Kidney (tissue), 14 donors: ENCODE measurements around the gene PCDHA12. TPM values are rescaled to one million over a fixed set of nuclear protein-coding genes. Genes with fewer than 3 reads are reported as not detected.

Experiments
- DNase-seq, 5 donors: peaks; one replicate each; pipeline ENCODE4 v3.0.0-alpha.2; 2013 to 2020
- FAIRE-seq: peaks from 2 replicates; lab custom pipeline; 2012; peaks lifted over from hg19 to GRCh38; lab: Jason Lieb, UNC
- H3K27ac ChIP-seq, 2 donors: one replicate each; pipeline ENCODE4 v1.7.0; 2013; ENCODE audit warnings: low read depth in 2 of 2, low read length in 2 of 2, inconsistent platforms in 1 of 2
- H3K27me3 ChIP-seq: one replicate; pipeline ENCODE4 v1.7.1; 2013; ENCODE audit warnings: low read length, inconsistent platforms; ENCODE audit not compliant: control insufficient read depth, insufficient read depth
- H3K36me3 ChIP-seq, 3 donors: one replicate each; pipeline versions ENCODE4 v1.7.0 to v1.7.1; 2013; ENCODE audit warnings: low read length in 3 of 3, control low read depth in 1 of 3, inconsistent platforms in 1 of 3; ENCODE audit not compliant: insufficient read depth in 3 of 3, control insufficient read depth in 2 of 3
- H3K4me1 ChIP-seq, 3 donors: one replicate each; pipeline versions ENCODE4 v1.7.0 to v1.7.1; 2013; ENCODE audit warnings: low read length in 3 of 3, inconsistent platforms in 1 of 3, low read depth in 1 of 3; ENCODE audit not compliant: control insufficient read depth in 2 of 3, insufficient read depth in 2 of 3
- H3K4me3 ChIP-seq, 3 donors: one replicate each; pipeline versions ENCODE4 v1.7.0 to v1.8.1; 2013; ENCODE audit warnings: low read length in 3 of 3, control low read depth in 1 of 3, inconsistent platforms in 1 of 3
- H3K9ac ChIP-seq, 3 donors: one replicate each; pipeline versions ENCODE4 v1.7.0 to v1.7.1; 2013; ENCODE audit warnings: low read length in 3 of 3, control low read depth in 1 of 3, inconsistent platforms in 1 of 3
- H3K9me3 ChIP-seq, 3 donors: one replicate each; pipeline versions ENCODE4 v1.7.0 to v1.7.1; 2013; ENCODE audit warnings: low read length in 3 of 3, control low read depth in 1 of 3, inconsistent platforms in 1 of 3; ENCODE audit not compliant: control insufficient read depth in 2 of 3, insufficient read depth in 1 of 3
- CTCF ChIP-seq: IDR thresholded peaks from 3 replicates; pipeline ENCODE4 v1.5.1; 2012; ENCODE audit warnings: mild to moderate bottlenecking, moderate library complexity, borderline replicate concordance; ENCODE audit not compliant: insufficient read depth; ENCODE audit errors: extremely low read depth
- intact Hi-C: fragments of 100-400 bp; cut with DNase I; formaldehyde crosslinking; loops from one replicate; pipeline ENCODE4 v1.11.1; 2022
- polyA plus RNA-seq: library from polyadenylated mRNA; stranded (reverse); fragments of 350-450 nt; fragmentation: Illumina TruSeq; extraction: RNeasy Lipid Tissue Mini Kit (QIAGEN cat#74804); gene quantifications from one replicate; pipeline ENCODE4 v1.2.3, GENCODE V29; 2014; ENCODE audit warnings: low read depth, low replicate concordance; ENCODE audit not compliant: insufficient read depth
- total RNA-seq: library from RNA; stranded (reverse); fragmentation: NEBNext Ultra II Directional; extraction: Animal tissue kit (Norgen Biotek cat#: 25700); gene quantifications from one replicate; pipeline ENCODE4 v1.2.1, GENCODE V29; 2021
- donor health status: control.
- donor health status: control.
- donor health status: control.
- donor health status: control.
- donor health status: control.
- donor health status: DM: yes; HTN: yes; CAD: no.
- donor health status: Normal renal cell carcinoma (clear cell type).

PCDHA12 gene
- total and polyA plus RNA-seq, 2 donors from 2014 or later = 1.1 to 5.2 TPM

GRCh38 chr5:140862441-140863295, 12.4 kb upstream of the PCDHA12 start:
- no peak overlapping the region for H3K9ac ChIP-seq
- no peak overlapping the region for H3K27ac ChIP-seq
- H3K27me3 ChIP-seq = no peaks in the 10 kb centered on the region
- H3K4me1 ChIP-seq = no peaks in the 10 kb centered on the region
- no peak for FAIRE-seq
- H3K9me3 ChIP-seq = peaks cover 0 to 28% (median 6%) of the 10 kb centered on the region in 3 donors
- DNase-seq = peak in 1 of 5 donors; percentile 61
- no peak overlapping the region for H3K4me3 ChIP-seq
- H3K36me3 ChIP-seq = no peaks in the 10 kb centered on the region
- no peak for TF ChIP-seq CTCF
- intact Hi-C loops = no loop called here

GRCh38 chr5:140868721-140869554, 6.2 kb upstream of the PCDHA12 start, which contains the start of gene PCDHA11:
Gene PCDHA11, plus strand, starts transcription at chr5:140868957. Its CDS starts 147 bp downstream, at chr5:140869104.
- no peaks in the 10 kb centered on the region for H3K36me3 ChIP-seq
- H3K27ac ChIP-seq = no peak within 1 kb of the TSS
- H3K9ac ChIP-seq = no peak within 1 kb of the TSS
- DNase-seq (peak in 2 of 5 donors; percentile 10 to 15), FAIRE-seq (no peak)
- peak within 1 kb of the TSS in 2 of 3 donors; percentile 24 to 38 for H3K4me3 ChIP-seq
- peak; percentile 25 for TF ChIP-seq CTCF
- H3K9me3 ChIP-seq = peaks cover 0 to 14% (median 3%) of the 10 kb centered on the region in 3 donors
- no peaks in the 10 kb centered on the region for H3K4me1 ChIP-seq
- H3K27me3 ChIP-seq = no peaks in the 10 kb centered on the region
- intact Hi-C loops = no loop called here

- Histone ChIP-seq H3K27ac (no peak overlapping the region), H3K36me3 (no peaks in the 10 kb centered on the region), H3K4me3 (peak overlapping the region in 2 of 3 donors; percentile 24 to 38), H3K4me1 (no peaks in the 10 kb centered on the region), H3K9me3 (peaks cover 0 to 13% (median 3%) of the 10 kb centered on the region in 3 donors), H3K9ac (no peak overlapping the region), H3K27me3 (no peaks in the 10 kb centered on the region)
- intact Hi-C loops = no loop called here
- no peak for DNase-seq
- no peak for FAIRE-seq
- no peak for TF ChIP-seq CTCF
Measured at GRCh38 chr5:140869555-140869886, 5.6 kb upstream of the PCDHA12 start.
